ENCODE results near the gene ZNF436.

GRCh38 chr1:23337869-23338268 lies 31.8 kb downstream of the ZNF436 start:
- no peak for TF ChIP-seq EZH2phosphoT487 (IDR thresholded peaks at IDR 0.05; ENCODE audit: insufficient read depth, low read depth)
- TF ChIP-seq EZH2 (IDR thresholded peaks at IDR 0.05; ENCODE audit: insufficient read depth, poor library complexity, severe bottlenecking), result no peak
